ENCODE data around the gene FLNA.

Gene FLNA

GRCh38 chrX:154332561-154332960, 41.9 kb downstream of the FLNA start:
- DNase-seq: no peak

GRCh38 chrX:154329294-154329693, 45.1 kb downstream of the FLNA start:
- DNase-seq: no peak

GRCh38 chrX:154328646-154329045, 45.8 kb downstream of the FLNA start:
- no peak for DNase-seq

GRCh38 chrX:154327038-154327820, 47.2 kb downstream of the FLNA start:
- DNase-seq: no peak

- DNase-seq: no peak
These were observed 48.9 kb downstream of the FLNA start for GRCh38 chrX:154325541-154325940.

GRCh38 chrX:154323537-154323936, 50.9 kb downstream of the FLNA start:
- DNase-seq: no peak

GRCh38 chrX:154322890-154323289, 51.5 kb downstream of the FLNA start:
- no peak for DNase-seq

- no peak for DNase-seq
These were observed 52.8 kb downstream of the FLNA start for GRCh38 chrX:154321594-154321993.

GRCh38 chrX:154321152-154321551, 53.3 kb downstream of the FLNA start:
- no peak for DNase-seq

- no peak for DNase-seq
These were observed 54.0 kb downstream of the FLNA start for GRCh38 chrX:154320406-154320805.

- no peak for DNase-seq
These were observed 56.9 kb downstream of the FLNA start for GRCh38 chrX:154317391-154317995.

- no peak for DNase-seq
These were observed 59.0 kb downstream of the FLNA start for GRCh38 chrX:154315416-154315815.

GRCh38 chrX:154313147-154313546, 61.3 kb downstream of the FLNA start:
- DNase-seq: no peak

GRCh38 chrX:154312116-154312515, 62.3 kb downstream of the FLNA start:
- DNase-seq: no peak

- no peak for DNase-seq
These were observed 63.6 kb downstream of the FLNA start for GRCh38 chrX:154310616-154311536.

GRCh38 chrX:154309041-154309775, 65.2 kb downstream of the FLNA start:
- DNase-seq: no peak

- DNase-seq: no peak
These were observed 66.1 kb downstream of the FLNA start for GRCh38 chrX:154308108-154308946.

- no peak for DNase-seq
These were observed 67.2 kb downstream of the FLNA start for GRCh38 chrX:154307202-154307601.

GRCh38 chrX:154305541-154306205, 68.8 kb downstream of the FLNA start:
- no peak for DNase-seq

GRCh38 chrX:154304846-154305245, 69.6 kb downstream of the FLNA start:
- DNase-seq: no peak

- no peak for DNase-seq
These were observed 71.0 kb downstream of the FLNA start for GRCh38 chrX:154303476-154303875.

All from GF-D8 (cell line).